Erythroblast (primary cell): ENCODE data around the gene CELF2.

Experiments
- GATA1 ChIP-seq: IDR thresholded peaks from 2 replicates; pipeline ENCODE4 v1.6.1; 2011; ENCODE audit warnings: low read depth, mild to moderate bottlenecking, control low read depth, low read length, moderate library complexity
- POLR2A ChIP-seq: IDR thresholded peaks from 2 replicates; pipeline ENCODE4 v1.6.1; 2011; ENCODE audit warnings: mild to moderate bottlenecking, low read length

DNA sequence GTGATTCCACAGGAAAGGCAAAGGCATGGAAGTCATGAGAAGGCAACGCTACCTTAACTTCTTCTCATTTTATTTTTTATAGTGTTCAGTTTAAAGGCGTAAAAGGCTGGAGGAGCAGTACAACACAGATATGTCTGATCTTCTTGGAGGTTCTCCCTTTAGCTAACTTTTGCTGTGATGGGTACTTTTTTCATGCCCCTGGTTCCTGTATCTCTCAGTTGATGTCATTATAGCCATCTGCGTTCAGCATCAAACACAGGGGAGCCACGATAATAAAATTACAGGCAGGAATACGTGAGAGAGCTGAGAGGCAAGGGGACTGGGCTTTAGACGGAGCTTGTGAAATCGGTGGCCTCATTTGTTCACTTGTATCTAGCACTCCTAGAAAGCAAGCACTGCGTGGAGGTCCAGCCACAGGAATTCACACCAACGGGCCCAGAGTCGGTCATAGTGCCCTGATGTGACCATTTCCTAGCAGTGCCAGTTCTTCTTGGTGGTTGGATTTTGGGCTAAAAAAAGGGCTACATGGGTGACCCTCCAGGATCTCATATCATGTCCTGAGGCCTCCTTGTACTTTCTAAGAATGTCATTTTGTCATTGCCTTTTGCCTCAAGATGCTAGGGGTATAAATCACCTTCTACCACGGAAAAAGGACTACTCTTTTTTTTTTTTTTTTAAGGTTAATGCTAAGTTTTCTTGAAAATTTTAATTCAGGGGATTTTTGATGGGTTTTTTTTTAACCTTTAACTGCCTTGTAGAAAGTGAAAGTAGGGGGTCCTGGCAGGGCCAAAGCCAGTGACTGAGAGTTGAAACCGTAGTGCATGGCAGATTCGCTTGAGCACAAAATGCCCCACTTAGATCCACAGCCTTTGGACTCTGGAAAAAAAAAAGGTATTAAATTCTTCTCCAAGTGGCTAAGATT is 191.5 kb downstream of the CELF2 start:
- TF ChIP-seq POLR2A (no peak), GATA1 (no peak)
